ENCODE data around the gene BCL11B. TPM values are rescaled to one million over a fixed set of nuclear protein-coding genes. Genes with fewer than 3 reads are reported as not detected.

Gene BCL11B
- total and polyA plus RNA-seq, 2 donors from 2014 or later = 0.13 to 3.3 TPM

DNA sequence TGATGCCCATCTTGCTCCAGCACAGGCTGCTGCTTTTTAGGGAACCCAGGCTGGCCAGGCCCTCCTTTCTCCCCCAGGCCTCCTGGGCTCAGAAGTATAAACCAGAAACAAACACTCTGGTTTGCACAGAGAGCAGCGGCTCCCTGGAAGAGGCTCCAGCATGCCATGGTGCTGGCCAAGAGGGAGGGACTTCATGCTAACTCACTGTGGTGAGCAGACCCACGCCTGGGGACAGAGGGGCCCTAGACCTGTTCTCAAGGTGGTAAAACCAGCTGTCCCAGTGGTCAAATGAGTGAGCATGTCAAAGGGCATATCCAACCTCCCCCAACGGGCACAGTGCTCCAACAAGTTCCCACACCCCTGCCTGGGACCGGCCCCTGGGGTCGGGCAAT, 15.5 kb downstream of the BCL11B start:
- Histone ChIP-seq H3K36me3 (ENCODE audit: control insufficient read depth in 2 of 3, insufficient read depth in 3 of 3, low read length in 3 of 3) (no peaks in the 10 kb centered on the region), H3K9me3 (ENCODE audit: control insufficient read depth in 2 of 3, insufficient read depth in 1 of 3, low read length in 3 of 3) (no peaks in the 10 kb centered on the region), H3K27me3 (ENCODE audit: control insufficient read depth, insufficient read depth, low read length) (peaks cover 4% of the 10 kb centered on the region), H3K4me3 (ENCODE audit: low read length in 3 of 3) (no peak overlapping the region), H3K4me1 (ENCODE audit: control insufficient read depth in 2 of 3, insufficient read depth in 2 of 3, low read depth in 1 of 3, low read length in 3 of 3) (peaks cover 0 to 2% (median 0%) of the 10 kb centered on the region in 3 donors), H3K9ac (ENCODE audit: low read length in 3 of 3) (no peak overlapping the region), H3K27ac (ENCODE audit: low read depth in 2 of 2, low read length in 2 of 2) (no peak overlapping the region)
- DNase-seq = no peak
- TF ChIP-seq CTCF (IDR thresholded peaks at IDR 0.05; ENCODE audit: borderline replicate concordance, extremely low read depth, insufficient read depth) = no peak
- FAIRE-seq = no peak
- intact Hi-C loops (cut with DNase I) = no loop called here

- no peak overlapping the region for H3K4me3 ChIP-seq (ENCODE audit: low read length in 3 of 3)
- peaks cover 0 to 2% (median 0%) of the 10 kb centered on the region in 3 donors for H3K4me1 ChIP-seq (ENCODE audit: control insufficient read depth in 2 of 3, insufficient read depth in 2 of 3, low read depth in 1 of 3, low read length in 3 of 3)
- H3K36me3 ChIP-seq (ENCODE audit: control insufficient read depth in 2 of 3, insufficient read depth in 3 of 3, low read length in 3 of 3) = no peaks in the 10 kb centered on the region
- no peak overlapping the region for H3K27ac ChIP-seq (ENCODE audit: low read depth in 2 of 2, low read length in 2 of 2)
- no peaks in the 10 kb centered on the region for H3K9me3 ChIP-seq (ENCODE audit: control insufficient read depth in 2 of 3, insufficient read depth in 1 of 3, low read length in 3 of 3)
- peaks cover 2% of the 10 kb centered on the region for H3K27me3 ChIP-seq (ENCODE audit: control insufficient read depth, insufficient read depth, low read length)
- no peak for TF ChIP-seq CTCF (IDR thresholded peaks at IDR 0.05; ENCODE audit: borderline replicate concordance, extremely low read depth, insufficient read depth)
- FAIRE-seq = no peak
- no peak for DNase-seq
- intact Hi-C loops (cut with DNase I) = no loop called here
- no peak overlapping the region for H3K9ac ChIP-seq (ENCODE audit: low read length in 3 of 3)
Observed at GRCh38 chr14:99255621-99256482, 16.1 kb downstream of the BCL11B start.

DNA sequence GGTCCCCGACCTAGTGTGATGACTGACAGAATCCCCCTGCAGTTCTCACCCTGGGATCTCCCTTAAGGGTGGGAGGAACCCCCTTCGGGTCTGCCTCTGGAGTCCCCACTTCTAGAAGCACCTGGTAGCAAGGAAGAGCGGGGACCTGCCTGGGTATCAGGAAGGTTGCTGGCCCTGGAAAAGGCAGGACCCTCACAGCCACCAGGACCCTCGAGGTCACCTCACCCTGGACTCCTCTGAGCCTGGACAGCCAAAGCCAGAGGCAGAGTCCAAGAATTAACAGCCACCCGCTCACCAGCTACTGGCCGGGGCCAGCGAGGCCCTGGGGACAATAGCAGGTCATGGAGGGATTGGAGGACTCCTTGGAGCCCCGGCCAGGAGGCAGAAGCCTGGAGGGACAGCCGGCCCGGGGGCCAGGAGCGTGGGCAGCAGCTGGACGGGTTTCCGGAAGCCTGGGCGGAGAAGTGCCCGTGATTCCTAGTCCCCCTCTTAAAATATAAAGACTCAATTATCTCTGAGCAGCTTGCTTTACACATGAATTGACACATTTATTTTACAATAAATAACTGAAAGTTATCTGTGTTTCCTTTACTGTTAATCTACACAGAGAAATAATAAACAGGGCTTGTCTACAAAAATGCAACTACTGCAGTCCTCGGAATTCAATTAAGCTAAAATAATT, 17.5 kb downstream of the BCL11B start:
- Histone ChIP-seq H3K36me3 (ENCODE audit: control insufficient read depth in 2 of 3, insufficient read depth in 3 of 3, low read length in 3 of 3) (no peaks in the 10 kb centered on the region), H3K4me3 (ENCODE audit: low read length in 3 of 3) (no peak overlapping the region), H3K27ac (ENCODE audit: low read depth in 2 of 2, low read length in 2 of 2) (no peak overlapping the region), H3K9ac (ENCODE audit: low read length in 3 of 3) (no peak overlapping the region), H3K27me3 (ENCODE audit: control insufficient read depth, insufficient read depth, low read length) (peaks cover 2% of the 10 kb centered on the region), H3K9me3 (ENCODE audit: control insufficient read depth in 2 of 3, insufficient read depth in 1 of 3, low read length in 3 of 3) (no peaks in the 10 kb centered on the region), H3K4me1 (ENCODE audit: control insufficient read depth in 2 of 3, insufficient read depth in 2 of 3, low read depth in 1 of 3, low read length in 3 of 3) (peaks cover 0 to 2% (median 0%) of the 10 kb centered on the region in 3 donors)
- FAIRE-seq = no peak
- intact Hi-C loops (cut with DNase I) = no loop called here
- DNase-seq = no peak
- TF ChIP-seq CTCF (IDR thresholded peaks at IDR 0.05; ENCODE audit: borderline replicate concordance, extremely low read depth, insufficient read depth) = no peak
